IMR-90 (cell line): Measurements from ENCODE around the gene KIAA0319L. TPM values are rescaled to one million over a fixed set of nuclear protein-coding genes. Genes with fewer than 3 reads are reported as not detected.

Source experiments
- ATAC-seq: fragments of 200-7000 bp; cut with Tn5 transposase; 2 replicates; pipeline ENCODE4 v1.9.1; 2020; ENCODE audit warnings: low read depth, mild to moderate bottlenecking, moderate library complexity
- BruUV-seq: library from RNA; stranded (reverse); fragments of 400-500 nt; replicated peaks from 2 replicates; lab custom pipeline; 2021; lab: Mats Ljungman, UMichigan
- CTCF ChIA-PET: fragments of 300-600 bp; formaldehyde crosslinking; extraction: SDS; loops from one replicate; lab custom pipeline; 2021; ENCODE audit warnings: antibody characterized with exemption; lab: Yijun Ruan, JAX
- POLR2A ChIA-PET: fragments of 300-600 bp; sonication (Branson Sonifier 250); formaldehyde crosslinking; loops from one replicate; lab custom pipeline; 2022; ENCODE audit warnings: antibody characterized with exemption; ENCODE audit not compliant: unreplicated experiment; lab: Charles Lee
- DNase-seq: peaks from one replicate; pipeline ENCODE4 v3.0.0; 2013
- H2AFZ ChIP-seq: replicated peaks from 2 replicates; pipeline ENCODE3; 2013; ENCODE audit warnings: low read length, mild to moderate bottlenecking; ENCODE audit not compliant: poor library complexity
- H2AK5ac ChIP-seq: 2 replicates; pipeline ENCODE4 v1.6.1; 2013; ENCODE audit warnings: low read depth, low read length, inconsistent platforms
- H2AK9ac ChIP-seq: replicated peaks from 2 replicates; pipeline ENCODE3; 2013; ENCODE audit warnings: mild to moderate bottlenecking, low read depth, low read length, moderate library complexity; ENCODE audit not compliant: poor library complexity
- H2BK120ac ChIP-seq: 2 replicates; pipeline ENCODE4 v1.6.1; 2013; ENCODE audit warnings: low read depth, low read length, inconsistent platforms
- H2BK15ac ChIP-seq: 3 replicates; pipeline ENCODE4 v1.6.1; 2013; ENCODE audit warnings: low read depth, low read length, inconsistent platforms
- H2BK20ac ChIP-seq: 2 replicates; pipeline ENCODE4 v1.6.1; 2013; ENCODE audit warnings: low read depth, mild to moderate bottlenecking, inconsistent platforms, low read length, moderate library complexity
- H2BK5ac ChIP-seq: 2 replicates; pipeline ENCODE4 v1.6.1; 2013; ENCODE audit warnings: mild to moderate bottlenecking, low read depth, low read length, inconsistent platforms; ENCODE audit not compliant: poor library complexity, severe bottlenecking
- H3K14ac ChIP-seq: replicated peaks from 2 replicates; pipeline ENCODE4 v1.6.1; 2013; ENCODE audit warnings: low read depth, low read length, inconsistent platforms
- H3K18ac ChIP-seq: 2 replicates; pipeline ENCODE4 v1.6.1; 2013; ENCODE audit warnings: low read depth, low read length, control low read depth
- H3K23ac ChIP-seq: 2 replicates; pipeline ENCODE4 v1.6.1; 2013; ENCODE audit warnings: low read depth, low read length, inconsistent platforms
- H3K27ac ChIP-seq: 2 replicates; pipeline ENCODE4 v1.5.1; 2013; ENCODE audit warnings: mild to moderate bottlenecking, control low read depth, low read length; ENCODE audit not compliant: insufficient read depth
- H3K27me3 ChIP-seq: 2 replicates; pipeline ENCODE4 v1.6.1; 2013; ENCODE audit warnings: low read length; ENCODE audit not compliant: control insufficient read depth, insufficient read depth
- H3K36me3 ChIP-seq: 2 replicates; pipeline ENCODE4 v1.6.1; 2013; ENCODE audit warnings: low read length, mixed read lengths; ENCODE audit not compliant: control insufficient read depth, insufficient read depth
- H3K4ac ChIP-seq: 2 replicates; pipeline ENCODE4 v1.6.1; 2013; ENCODE audit warnings: low read depth, low read length, inconsistent platforms
- H3K4me1 ChIP-seq: 2 replicates; pipeline ENCODE4 v1.6.1; 2013; ENCODE audit warnings: low read length, mixed read lengths; ENCODE audit not compliant: control insufficient read depth, insufficient read depth
- H3K4me2 ChIP-seq: 2 replicates; pipeline ENCODE4 v1.6.1; 2013; ENCODE audit warnings: low read depth, mild to moderate bottlenecking, control low read depth, low read length, moderate library complexity
- H3K4me3 ChIP-seq: 2 replicates; pipeline ENCODE4 v1.5.1; 2013; ENCODE audit warnings: low read depth, mild to moderate bottlenecking, control low read depth, low read length, moderate library complexity; ENCODE audit not compliant: insufficient read depth
- H3K56ac ChIP-seq: 2 replicates; pipeline ENCODE4 v1.6.1; 2013; ENCODE audit warnings: low read length, inconsistent platforms; ENCODE audit not compliant: insufficient read depth; ENCODE audit errors: extremely low read depth
- H3K79me1 ChIP-seq, 2 experiments: 2 replicates each; pipeline ENCODE4 v1.6.1; 2013; ENCODE audit warnings: low read length in 2 of 2, inconsistent platforms in 1 of 2, low read depth in 1 of 2
- H3K9ac ChIP-seq: 2 replicates; pipeline ENCODE4 v1.6.1; 2013; ENCODE audit warnings: low read depth, low read length, control low read depth
- H3K9me1 ChIP-seq: 2 replicates; pipeline ENCODE4 v1.6.1; 2013; ENCODE audit warnings: low read length, inconsistent platforms; ENCODE audit not compliant: insufficient read depth
- H3K9me3 ChIP-seq: 2 replicates; pipeline ENCODE4 v1.6.1; 2013; ENCODE audit warnings: low read length; ENCODE audit not compliant: control insufficient read depth, insufficient read depth
- H4K20me1 ChIP-seq: 2 replicates; pipeline ENCODE4 v1.6.1; 2013; ENCODE audit warnings: low read length, inconsistent platforms; ENCODE audit not compliant: insufficient read depth
- H4K5ac ChIP-seq: 2 replicates; pipeline ENCODE4 v1.6.1; 2013; ENCODE audit warnings: mild to moderate bottlenecking, low read depth, low read length, control low read depth
- H4K8ac ChIP-seq, 2 experiments: 2 replicates each; pipeline ENCODE4 v1.6.1; 2013; ENCODE audit warnings: low read depth in 2 of 2, low read length in 2 of 2, control low read depth in 1 of 2, inconsistent platforms in 1 of 2
- H4K91ac ChIP-seq: 2 replicates; pipeline ENCODE4 v1.6.1; 2013; ENCODE audit warnings: low read depth, low read length, inconsistent platforms; ENCODE audit not compliant: insufficient read depth
- CEBPB ChIP-seq: IDR thresholded peaks from 2 replicates; pipeline ENCODE4 v1.6.1; 2012; ENCODE audit warnings: low read depth, low read length, improper control_type of control experiment
- MXI1 ChIP-seq: IDR thresholded peaks from 2 replicates; pipeline ENCODE4 v1.6.1; 2012; ENCODE audit warnings: low read depth, mild to moderate bottlenecking, low read length, moderate library complexity, borderline replicate concordance
- RCOR1 ChIP-seq: IDR thresholded peaks from 2 replicates; pipeline ENCODE4 v1.6.1; 2012; ENCODE audit warnings: mild to moderate bottlenecking, low read length, improper control_type of control experiment; ENCODE audit not compliant: insufficient replicate concordance
- RFX5 ChIP-seq: IDR thresholded peaks from 2 replicates; pipeline ENCODE4 v1.8.0; 2012; ENCODE audit warnings: low read depth, mild to moderate bottlenecking, low read length, moderate library complexity
- WGBS, 2 experiments: methylation state at CpG; one replicate each; pipeline versions ENCODE4 v1.1.5 to v1.1.7; 2013; ENCODE audit warnings: missing lambda C conversion rate in 2 of 2; ENCODE audit not compliant: insufficient read length in 1 of 2; ENCODE audit errors: extremely low coverage in 2 of 2; 5-methylcytosine and 5-hydroxymethylcytosine counted together
- dilution Hi-C: fragments of 300-500 bp; cut with HindIII; formaldehyde crosslinking; loops from one replicate; pipeline ENCODE4 v1.14.3; 2018; ENCODE audit warnings: low sequenced_read_pairs; ENCODE audit not compliant: unreplicated experiment
- in situ Hi-C: fragments of 300-500 bp; cut with MboI; formaldehyde crosslinking; loops from 3 replicates; pipeline ENCODE4 v1.14.3; 2019; ENCODE audit warnings: low sequenced_read_pairs, inconsistent platforms, mixed read lengths
- intact Hi-C: fragments of 100-400 bp; cut with micrococcal nuclease; formaldehyde crosslinking; loops from 2 replicates; pipeline ENCODE4 v1.10.0; 2022
- polyA plus RNA-seq, 3 experiments: library from polyadenylated mRNA; depleted of rRNA; stranded (reverse); fragments of >200 nt; gene quantifications; 2 replicates each; pipeline ENCODE4 v1.2.3, GENCODE V29; 2012; ENCODE audit warnings: low replicate concordance in 1 of 3
- total RNA-seq: library from RNA; depleted of rRNA; stranded (reverse); fragments of >200 nt; gene quantifications from 2 replicates; pipeline ENCODE4 v1.2.3, GENCODE V29; 2012

The KIAA0319L gene
- total and polyA plus RNA-seq, 2 of the 4 experiments (the other 2 are of a cell fraction) = 38.0 to 49.8 TPM

DNA sequence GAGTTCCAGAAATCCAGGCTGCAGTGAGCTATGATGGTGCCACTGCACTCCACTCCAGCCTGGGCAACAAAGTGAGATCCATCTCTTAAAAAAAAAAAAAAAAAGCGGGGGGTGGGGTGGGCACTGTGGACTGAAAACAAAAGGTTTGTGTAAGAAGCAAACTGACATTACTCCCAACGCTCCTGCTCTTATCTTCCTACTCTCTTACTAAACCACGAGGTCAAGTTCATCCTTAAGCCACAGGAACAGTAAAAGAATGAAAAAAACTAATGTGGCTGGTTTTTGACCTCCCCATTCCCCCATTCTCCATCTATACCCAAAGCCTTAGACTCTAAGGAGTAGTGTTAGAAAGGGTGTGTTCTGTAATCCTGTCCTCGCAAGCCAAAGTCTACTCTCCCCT, 46.7 kb upstream of the KIAA0319L start:
- DNase-seq = no peak
- H3K4me1 ChIP-seq = peaks cover 2% of the 10 kb centered on the region; the same call in 1 of the 2 replicates
- no peak overlapping the region for H4K91ac ChIP-seq
- no peak overlapping the region for H4K8ac ChIP-seq
- in situ Hi-C loops = no loop called here
- no peak overlapping the region for H2AFZ ChIP-seq
- TF ChIP-seq RCOR1 (no peak), CEBPB (no peak), RFX5 (no peak), MXI1 (no peak)
- ChIA-PET POLR2A (no interaction called here), CTCF (no interaction called here)
- H3K14ac ChIP-seq = no peak overlapping the region
- no TSS peak for BruUV-seq
- H3K27ac ChIP-seq = no peak overlapping the region
- H3K9ac ChIP-seq = no peak overlapping the region
- no peaks in the 10 kb centered on the region for H3K9me3 ChIP-seq
- no peak overlapping the region for H3K56ac ChIP-seq
- peaks cover 35% of the 10 kb centered on the region for H3K36me3 ChIP-seq
- H3K23ac ChIP-seq = no peak overlapping the region
- WGBS, 2 experiments = no CpG with 5 or more reads among the region's 4 CpGs
- H3K27me3 ChIP-seq = no peaks in the 10 kb centered on the region
- H3K79me1 ChIP-seq = peaks cover 18 to 25% of the 10 kb centered on the region in 2 experiments
- no peak overlapping the region for H2AK9ac ChIP-seq
- no peak overlapping the region for H2BK120ac ChIP-seq
- no peak overlapping the region for H3K4ac ChIP-seq
- no peak overlapping the region for H2BK15ac ChIP-seq
- H4K5ac ChIP-seq = no peak overlapping the region
- no peak overlapping the region for H2AK5ac ChIP-seq
- dilution Hi-C loops = no loop called here
- no peak overlapping the region for H2BK5ac ChIP-seq
- no peak overlapping the region for H3K18ac ChIP-seq
- H3K4me2 ChIP-seq = no peak overlapping the region
- ATAC-seq = no peak
- H3K4me3 ChIP-seq = no peak overlapping the region
- no peak overlapping the region for H2BK20ac ChIP-seq
- peaks cover 6% of the 10 kb centered on the region; the same call in 1 of the 2 replicates for H3K9me1 ChIP-seq
- intact Hi-C loops = no loop called here
- H4K20me1 ChIP-seq = peaks cover 6% of the 10 kb centered on the region; the same call in 1 of the 2 replicates
